Dedifferentiated amniotic fluid mesenchymal stem cell (primary cell): ENCODE data around the gene DDX55.

Experiments used
- DNase-seq: peaks from one replicate; pipeline ENCODE4 v3.0.0-alpha.2; 2016; ENCODE audit errors: extremely low spot score

The DDX55 gene

GRCh38 chr12:123614110-123614509 is 12.2 kb downstream of the DDX55 start:
- no peak for DNase-seq

GRCh38 chr12:123614531-123614930 is 12.6 kb downstream of the DDX55 start:
- DNase-seq, result no peak

- DNase-seq, result no peak
Observed at GRCh38 chr12:123617144-123617543, 15.2 kb downstream of the DDX55 start.

DNA sequence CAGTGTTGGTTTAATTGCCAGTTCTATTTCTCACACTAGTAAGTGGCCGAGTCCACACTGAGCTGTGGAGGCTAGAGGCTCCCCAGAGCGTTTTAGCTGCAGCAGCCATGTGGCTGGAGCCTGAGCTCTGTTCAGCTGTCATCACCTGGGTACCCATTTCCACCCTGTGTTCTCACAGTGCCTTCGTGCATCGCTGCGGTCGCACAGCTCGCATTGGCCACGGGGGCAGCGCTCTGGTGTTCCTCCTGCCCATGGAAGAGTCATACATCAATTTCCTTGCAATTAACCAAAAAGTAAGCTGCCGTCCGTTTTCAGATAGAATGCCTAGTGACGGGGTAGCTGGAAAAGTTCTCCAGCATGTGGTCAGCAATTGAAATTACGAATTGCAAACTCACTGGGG is 15.7 kb downstream of the DDX55 start:
- DNase-seq, result no peak

DNA sequence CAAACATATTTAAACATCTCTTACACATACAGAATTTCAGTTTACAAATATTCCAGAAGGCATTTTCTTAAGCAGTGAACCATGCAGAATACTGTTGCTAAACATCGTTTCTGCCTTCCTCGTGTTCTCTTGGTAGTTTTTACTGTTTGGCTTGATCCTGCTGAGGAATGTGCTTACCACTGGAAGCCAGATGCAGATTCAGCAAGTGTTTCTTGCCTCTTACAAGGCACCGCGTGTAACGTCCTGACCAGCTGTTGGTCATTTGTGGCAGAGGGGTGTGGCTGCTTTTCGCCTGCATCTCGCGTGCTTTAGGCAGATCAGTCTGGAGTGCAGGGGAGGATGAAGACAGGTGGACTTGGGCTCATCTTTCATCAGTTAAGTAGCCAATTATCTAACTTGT is 19.2 kb downstream of the DDX55 start:
- DNase-seq, result no peak

GRCh38 chr12:123621619-123622530 is 20.0 kb downstream of the DDX55 start:
- no peak for DNase-seq

GRCh38 chr12:123633379-123634141 is 31.7 kb downstream of the DDX55 start, which contains the start of the genes EIF2B1 and GTF2H3:
Gene EIF2B1 (minus strand): TSS chr12:123633686. CDS start chr12:123633557, 129 bp downstream.
Gene GTF2H3 (plus strand): TSS chr12:123633829. CDS start chr12:123633860, 31 bp downstream.
- peak; percentile 95 for DNase-seq

GRCh38 chr12:123634142-123634561 is 32.3 kb downstream of the DDX55 start:
- DNase-seq, result no peak

DNA sequence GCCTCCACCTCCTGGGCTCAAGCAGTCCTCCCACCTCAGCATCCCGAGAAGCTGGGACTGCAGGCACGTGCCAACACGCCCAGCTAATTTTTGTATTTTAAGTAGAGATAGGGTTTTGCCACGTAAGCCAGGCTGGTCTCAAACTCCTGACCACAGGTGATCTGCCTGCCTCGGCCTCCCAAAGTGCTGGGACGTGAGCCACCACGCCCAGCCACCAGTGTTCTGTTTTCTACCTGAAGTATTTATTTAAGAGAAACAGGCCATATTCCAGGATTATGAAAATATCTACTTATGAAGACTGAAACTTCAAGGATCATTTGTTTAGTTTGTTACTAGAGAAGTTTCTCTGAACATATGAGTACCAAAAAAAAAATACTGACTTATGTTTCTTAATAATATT is 42.0 kb downstream of the DDX55 start:
- DNase-seq, result no peak

DNA sequence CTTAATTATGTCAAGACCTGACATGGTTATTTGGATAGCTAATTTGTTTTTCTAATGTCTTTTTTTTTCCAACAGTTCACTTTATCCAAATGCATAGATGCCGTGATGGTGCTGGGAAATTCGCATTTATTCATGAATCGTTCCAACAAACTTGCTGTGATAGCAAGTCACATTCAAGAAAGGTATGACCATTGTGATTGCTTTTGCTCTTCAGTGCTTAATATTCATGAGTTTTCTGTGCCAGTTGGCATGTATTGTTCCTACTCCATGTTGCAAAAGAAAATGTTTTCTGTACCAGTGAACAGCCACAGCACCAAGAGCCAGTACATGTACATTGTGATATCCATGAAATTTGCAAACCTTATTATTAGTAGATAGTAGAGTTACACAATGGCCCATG is 43.5 kb downstream of the DDX55 start:
- no peak for DNase-seq

- DNase-seq, result no peak
Observed at GRCh38 chr12:123645878-123646277, 44.0 kb downstream of the DDX55 start.

GRCh38 chr12:123648401-123648800 is 46.5 kb downstream of the DDX55 start:
- DNase-seq, result no peak

DNA sequence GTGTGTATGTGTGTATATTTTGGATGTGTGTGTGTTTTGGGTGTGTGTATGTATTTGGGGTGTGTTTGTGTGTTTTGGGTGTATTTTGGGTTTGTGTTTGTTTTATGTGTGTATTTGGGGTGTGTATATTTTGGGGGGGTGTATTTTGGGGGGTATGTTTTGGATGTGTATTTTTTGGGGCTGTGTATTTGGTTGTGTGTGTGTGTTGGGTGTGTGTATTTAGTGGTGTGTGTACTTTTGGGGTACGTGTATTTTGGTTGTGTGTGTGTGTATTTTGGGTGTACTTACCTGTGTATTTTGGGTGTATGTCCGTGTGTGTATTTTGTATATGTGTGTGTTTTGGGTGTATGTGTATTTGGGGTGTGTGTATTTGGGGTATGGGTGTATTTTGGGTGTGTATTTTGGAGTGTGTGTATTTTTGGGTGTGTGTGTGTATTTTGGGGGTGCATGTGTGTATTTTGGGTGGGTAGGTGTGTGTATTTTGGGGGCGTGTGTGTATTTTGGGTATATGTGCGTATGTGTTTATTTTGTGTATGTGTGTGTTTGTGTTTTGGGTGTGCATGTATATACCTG is 52.3 kb downstream of the DDX55 start:
- no peak for DNase-seq

DNA sequence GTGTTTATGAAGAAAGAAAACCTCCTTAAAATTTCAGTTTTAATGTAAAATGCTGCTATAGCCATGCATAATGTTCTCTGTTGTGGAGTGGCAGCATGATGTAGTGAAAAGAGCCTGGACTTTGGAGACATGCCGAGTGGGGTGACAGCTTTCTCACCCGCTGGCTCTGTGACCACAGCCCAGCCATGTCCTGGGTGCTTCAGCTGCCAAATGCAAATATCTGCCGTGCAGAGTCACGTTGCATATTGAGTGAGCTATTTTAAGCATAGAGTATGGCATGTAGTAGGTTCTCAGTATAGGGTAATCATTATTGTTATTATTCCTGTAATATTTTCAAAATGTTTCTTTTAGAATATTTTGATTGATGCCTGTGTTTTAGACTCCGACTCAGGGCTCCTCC is 53.5 kb downstream of the DDX55 start:
- no peak for DNase-seq

DNA sequence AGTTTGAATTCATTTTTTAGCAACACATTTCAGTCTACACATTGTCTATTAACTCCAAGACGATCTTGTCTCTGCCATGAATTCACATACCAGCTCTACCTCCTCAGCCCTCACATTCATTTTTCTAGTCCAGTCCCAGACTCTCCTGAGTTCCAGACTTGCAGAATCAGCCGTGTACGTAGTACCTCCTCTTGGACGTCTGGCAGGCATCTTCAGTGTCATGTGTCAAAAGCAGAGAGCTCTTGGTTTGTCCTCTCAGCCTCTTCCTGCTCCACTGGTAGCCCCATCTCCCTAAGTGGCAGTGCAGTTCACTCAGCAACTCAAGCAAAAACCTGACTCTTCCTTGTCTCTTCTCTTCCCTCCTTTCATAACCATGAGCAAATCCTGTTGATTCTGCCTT is 54.5 kb downstream of the DDX55 start:
- no peak for DNase-seq

DNA sequence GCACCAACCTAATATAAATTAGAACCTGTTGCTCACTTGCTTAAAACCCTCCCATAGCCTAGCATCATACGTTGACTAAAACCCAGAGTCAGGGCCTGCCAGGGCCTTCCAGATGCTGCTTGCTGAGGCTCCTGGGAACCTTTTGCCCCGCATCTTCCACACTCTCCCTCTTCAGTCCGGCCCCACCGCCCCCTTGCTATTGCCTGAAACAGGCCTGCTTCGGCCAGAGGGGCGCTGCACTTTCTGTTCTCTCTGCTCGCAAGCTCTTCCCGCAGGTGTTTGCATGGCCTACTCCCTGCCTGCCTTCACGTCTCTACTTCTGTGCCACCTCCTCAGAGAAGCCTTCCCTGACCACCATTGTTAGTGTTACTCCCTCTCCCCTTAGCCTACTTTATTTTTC is 55.3 kb downstream of the DDX55 start:
- DNase-seq, result no peak

DNA sequence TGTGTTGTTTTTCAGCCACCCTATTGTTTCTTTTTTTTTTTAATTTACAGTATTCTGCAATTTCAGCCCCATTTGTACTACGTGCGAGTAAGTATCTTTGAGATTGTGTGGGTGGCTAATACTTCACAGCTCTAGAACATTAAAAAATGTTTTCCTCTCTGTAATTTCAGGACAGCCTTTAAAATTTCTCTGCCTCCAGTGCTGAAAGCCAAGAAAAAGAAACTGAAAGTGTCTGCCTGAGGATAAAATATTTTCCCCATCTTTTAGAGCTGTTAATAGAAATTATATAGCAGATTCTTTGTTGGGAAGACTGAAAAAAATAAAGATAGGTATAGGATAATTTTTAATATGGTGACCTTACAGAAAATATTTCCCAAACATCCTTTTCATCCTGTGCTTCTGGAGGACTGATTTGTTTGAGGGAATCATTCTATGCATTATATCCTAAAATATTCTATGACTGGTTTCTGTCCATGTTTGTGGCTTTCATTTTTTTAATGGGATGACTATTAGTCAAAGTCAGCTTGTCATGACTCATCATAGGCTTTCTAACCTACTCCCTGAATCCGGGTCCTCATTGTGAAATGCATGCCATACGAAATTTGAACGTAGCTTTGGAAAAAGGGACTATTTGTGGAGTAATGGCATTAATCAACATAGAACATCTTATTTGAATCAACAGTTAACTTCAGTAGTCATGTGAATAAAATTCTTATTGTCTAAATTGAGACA is 58.3 kb downstream of the DDX55 start:
- DNase-seq, result peak; percentile 87

GRCh38 chr12:123667771-123668170 is 65.9 kb downstream of the DDX55 start:
- DNase-seq, result no peak
